ENCODE data around the gene PALMD. TPM values are rescaled to one million over a fixed set of nuclear protein-coding genes. Genes with fewer than 3 reads are reported as not detected.

The PALMD gene
- total RNA-seq, result 71.1 and 103 TPM in 2 replicates

DNA sequence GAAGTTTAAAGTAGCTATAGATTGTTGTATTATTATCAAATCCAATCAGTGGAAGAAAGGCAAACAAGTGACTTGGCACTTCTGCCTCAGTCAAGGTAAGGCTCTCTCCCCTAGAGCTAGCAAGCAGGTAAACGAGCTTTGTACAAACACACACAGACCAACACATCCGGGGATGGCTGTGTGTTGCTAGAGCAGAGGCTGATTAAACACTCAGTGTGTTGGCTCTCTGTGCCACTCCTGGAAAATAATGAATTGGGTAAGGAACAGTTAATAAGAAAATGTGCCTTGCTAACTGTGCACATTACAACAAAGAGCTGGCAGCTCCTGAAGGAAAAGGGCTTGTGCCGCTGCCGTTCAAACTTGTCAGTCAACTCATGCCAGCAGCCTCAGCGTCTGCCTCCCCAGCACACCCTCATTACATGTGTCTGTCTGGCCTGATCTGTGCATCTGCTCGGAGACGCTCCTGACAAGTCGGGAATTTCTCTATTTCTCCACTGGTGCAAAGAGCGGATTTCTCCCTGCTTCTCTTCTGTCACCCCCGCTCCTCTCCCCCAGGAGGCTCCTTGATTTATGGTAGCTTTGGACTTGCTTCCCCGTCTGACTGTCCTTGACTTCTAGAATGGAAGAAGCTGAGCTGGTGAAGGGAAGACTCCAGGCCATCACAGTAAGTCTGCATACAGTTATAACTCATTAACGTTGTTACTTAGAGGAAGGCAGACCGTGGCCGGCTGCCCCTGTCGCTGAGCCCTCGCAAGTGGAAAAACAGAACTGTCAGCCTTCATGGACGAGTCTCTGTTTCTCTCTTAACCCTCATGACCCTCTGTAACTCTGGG lies at the start of gene PALMD:
TSS of gene PALMD (plus strand) at position 415 of the 833 bp plus-strand sequence. CDS start at position 620, 205 bp downstream.
- DNase-seq (ENCODE audit: low read depth, low spot score), result peak; percentile 57

DNA sequence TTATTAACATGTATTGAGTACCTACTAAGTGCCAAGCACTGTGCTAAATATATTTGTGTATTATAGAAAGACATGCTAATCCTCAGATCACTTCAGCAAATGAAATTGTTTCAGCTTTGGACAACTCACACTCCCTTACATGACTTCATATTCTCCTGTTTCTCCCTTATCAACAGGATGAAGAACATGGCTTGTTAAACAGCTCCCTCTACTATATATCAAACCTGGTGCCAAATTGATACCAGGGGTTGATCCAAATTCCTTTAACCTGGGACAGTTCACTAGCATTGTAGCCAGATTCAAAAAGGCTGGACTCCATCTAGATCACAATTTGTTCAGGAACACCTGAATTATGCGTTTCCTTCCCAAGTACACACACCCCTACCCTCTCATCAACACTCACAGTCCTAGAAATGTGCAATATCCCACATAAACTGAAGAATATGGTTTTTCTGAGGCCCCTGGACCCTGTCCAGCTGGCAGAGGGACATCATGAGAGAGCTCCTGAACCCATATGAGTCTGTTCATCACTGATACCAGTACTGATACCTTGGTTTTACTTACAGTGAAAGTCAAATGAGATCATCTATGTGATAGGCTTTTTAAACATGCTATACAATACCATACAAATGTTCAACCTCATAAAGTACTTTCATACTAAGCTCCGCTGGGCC lies 47.0 kb upstream of the PALMD start:
- no peak for DNase-seq (ENCODE audit: low read depth, low spot score)

DNA sequence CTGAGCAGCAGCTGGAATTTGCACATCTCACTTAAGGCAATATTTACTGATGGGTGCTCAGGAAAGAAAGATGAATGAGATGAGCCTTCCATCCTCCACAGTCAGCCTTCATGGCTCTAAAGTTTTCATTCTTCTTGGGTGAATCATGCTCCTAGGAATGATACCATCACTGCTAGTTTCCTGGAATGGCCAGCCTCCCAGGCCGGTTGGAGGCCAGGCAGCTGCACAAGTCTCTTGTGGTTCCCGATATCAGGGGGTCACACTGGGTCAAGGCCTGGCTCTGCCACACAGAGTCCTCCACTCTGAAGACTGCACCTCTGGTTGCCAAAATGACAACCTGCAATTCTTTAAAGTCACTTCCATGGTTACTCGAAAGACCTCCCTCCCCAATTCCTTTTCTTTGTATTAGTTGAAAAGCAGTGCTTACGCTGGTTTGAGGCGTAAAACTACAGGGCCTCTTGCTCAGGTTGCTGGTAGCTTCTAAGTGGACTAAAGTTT lies 46.2 kb upstream of the PALMD start:
- peak; percentile 90 for DNase-seq (ENCODE audit: low read depth, low spot score)

- peak; percentile 72 for DNase-seq (ENCODE audit: low read depth, low spot score)
Measured at GRCh38 chr1:99600782-99601181, 45.1 kb upstream of the PALMD start.

DNA sequence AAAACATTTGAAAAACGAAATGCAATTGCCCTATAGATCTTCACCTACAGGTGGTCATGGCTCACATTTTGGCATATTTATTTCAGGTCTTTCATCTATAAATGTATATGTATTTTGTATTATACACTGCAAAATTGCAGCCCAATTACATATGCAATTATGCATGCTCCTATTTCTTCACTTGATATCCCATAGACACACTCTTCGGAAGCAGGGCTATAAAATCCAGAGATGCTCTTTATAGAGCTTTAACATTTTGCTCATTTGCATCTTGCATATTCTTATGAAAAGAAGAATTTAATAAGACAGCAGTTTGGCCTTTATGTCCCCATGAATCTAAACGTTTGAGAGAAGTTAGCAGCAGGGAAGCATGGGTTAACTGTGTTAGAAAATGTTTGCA lies 44.7 kb upstream of the PALMD start:
- no peak for DNase-seq (ENCODE audit: low read depth, low spot score)

DNA sequence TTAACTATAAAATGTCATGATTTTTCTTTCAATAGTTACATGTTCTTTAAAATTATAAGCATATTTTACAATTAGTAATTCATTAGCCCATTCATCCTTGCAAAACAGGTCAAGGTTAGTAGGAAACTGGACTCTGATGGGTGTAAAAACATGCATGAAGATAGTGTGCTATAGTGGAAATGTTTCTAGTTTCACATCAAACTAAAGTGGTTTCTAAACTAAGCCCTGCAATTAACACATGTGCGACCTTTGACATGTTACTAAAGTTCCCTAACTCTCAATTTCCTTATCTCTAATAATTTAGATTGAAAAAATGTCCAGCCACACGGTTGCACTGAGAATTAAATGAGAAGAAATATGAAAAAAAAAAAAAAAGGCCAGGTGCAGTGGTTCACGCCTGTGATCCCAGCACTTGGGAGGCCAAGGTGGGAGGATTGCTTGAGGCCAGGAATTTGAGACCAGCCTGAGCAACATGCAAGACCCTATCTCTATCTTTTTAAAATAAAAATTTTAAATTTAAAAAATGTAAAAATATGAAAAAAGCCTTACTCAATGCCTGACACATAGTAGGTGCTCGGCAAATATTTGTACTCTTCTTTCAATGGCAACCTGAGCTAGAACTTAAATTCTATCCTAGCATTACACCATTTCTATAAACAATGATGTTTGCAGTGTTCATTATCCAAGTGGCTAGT lies 44.1 kb upstream of the PALMD start:
- DNase-seq (ENCODE audit: low read depth, low spot score), result no peak

DNA sequence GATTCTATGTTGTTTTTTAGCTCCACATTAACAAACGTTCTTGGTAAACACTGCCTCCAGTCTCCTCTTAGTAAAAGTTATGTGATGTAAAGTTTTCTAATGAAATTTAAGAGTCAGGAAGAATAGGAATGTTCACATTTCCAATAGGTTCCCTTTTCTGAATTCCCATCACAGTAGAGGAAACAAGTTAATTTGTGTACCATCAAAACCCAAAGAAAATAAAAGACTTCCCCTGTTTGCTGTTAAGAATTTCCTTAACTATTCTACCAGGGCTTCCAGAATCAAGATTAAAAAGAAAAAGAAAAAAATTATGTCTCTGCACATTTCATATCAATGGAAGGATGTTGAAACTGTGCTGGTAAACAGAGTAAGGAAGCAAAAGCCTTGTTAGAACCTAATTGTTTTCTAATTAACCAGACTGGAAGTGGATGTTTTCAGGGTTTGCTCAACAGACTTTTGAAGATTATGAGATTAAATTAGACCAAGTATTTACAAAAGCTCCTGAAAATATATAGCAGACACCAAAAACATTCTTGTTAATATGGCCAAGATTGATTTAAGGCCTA lies 43.4 kb upstream of the PALMD start:
- peak; percentile 41 for DNase-seq (ENCODE audit: low read depth, low spot score)

DNA sequence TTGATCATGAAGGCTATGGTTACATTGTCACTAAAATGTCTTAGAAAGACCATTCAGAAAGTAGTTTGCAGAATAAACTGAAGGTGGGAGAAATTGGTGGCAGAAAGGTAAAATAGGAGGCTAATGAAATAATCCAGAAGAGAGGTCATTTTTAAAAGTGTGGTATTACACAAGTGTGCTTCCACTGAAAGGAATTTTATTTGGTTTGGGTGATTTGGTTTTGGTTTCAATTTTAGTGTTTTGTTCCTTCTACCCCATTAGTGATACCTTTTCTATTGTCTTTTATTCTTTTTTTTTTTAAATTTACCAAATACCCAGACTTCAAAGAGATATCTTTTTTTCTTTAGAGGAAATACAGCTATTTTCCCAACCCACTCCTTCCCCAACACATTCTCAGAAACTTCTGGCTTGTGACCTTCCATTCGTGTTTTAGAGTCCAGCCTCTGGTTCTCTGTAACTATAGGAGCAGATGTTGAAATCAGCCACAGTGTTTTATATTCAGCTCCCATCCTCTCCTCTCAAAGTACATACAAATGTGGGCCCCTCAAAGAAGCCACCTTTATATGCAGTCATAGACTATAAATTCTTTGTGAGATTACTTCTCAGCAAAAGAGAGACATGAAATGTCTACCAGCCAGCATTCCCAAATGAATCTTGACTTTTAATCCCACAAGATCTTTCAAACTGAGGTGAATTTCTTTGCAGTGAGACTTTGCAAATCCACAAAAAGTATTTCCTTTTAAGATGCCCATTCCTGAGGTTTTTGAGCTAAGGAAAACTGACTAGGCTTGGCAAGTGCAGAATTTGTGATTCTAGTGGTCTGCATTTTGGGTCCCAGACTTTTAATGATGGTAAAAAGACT lies 42.0 kb upstream of the PALMD start:
- DNase-seq (ENCODE audit: low read depth, low spot score), result no peak

DNA sequence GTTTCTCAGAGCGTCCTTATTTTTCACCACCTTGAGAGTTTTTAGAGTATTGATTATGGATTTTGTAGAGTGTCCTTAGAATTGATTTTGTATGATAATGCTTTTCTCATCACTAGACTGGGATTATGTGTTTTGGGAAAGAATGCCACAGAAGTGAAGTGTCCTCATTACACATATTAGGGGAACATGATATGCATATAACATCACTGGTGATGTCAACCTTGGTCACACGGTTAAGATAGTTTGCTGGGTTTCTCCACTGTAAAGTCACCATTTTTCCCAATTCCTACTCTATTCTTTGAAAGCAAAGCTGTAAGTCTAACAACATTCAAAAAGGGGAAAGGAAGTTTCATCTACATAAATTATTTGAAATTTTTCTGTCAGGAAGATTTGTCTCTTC lies 39.6 kb upstream of the PALMD start:
- no peak for DNase-seq (ENCODE audit: low read depth, low spot score)

DNA sequence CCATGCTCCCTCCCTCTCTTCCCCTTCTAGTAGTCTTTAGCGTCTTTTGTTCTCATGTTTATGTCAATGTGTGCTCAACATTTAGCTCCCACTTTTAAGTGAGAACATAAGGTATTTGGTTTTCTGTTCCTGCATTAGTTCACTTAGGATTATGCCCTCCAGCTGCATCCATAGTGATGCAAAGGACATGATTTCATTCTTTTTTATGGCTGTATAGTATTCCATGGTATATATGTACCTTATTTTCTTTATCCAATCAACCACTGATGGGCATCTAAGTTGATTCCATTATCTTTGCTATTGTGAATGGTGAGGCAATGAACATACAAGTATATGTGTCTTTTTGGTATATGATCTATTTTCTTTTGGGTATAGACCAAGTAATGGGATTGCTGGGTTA lies 38.3 kb upstream of the PALMD start:
- no peak for DNase-seq (ENCODE audit: low read depth, low spot score)

DNA sequence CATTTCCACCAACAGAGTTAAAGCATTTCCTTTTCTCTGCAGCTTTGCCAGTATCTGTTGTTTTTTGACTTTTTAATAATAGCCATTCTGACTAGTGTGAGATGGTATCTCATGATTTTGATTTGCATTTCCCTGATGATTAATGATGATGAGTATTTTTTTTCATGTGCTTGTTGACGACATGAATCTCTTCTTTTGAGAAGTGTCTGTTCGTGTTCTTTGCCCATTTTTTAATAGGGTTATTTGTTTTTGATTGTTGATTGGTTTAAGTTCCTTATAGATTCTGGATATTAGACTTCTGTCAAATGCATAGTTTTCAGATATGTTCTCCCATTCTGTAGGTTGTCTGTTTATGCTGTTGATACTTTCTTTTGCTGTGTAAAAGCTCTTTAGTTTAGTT lies 37.9 kb upstream of the PALMD start:
- no peak for DNase-seq (ENCODE audit: low read depth, low spot score)

DNA sequence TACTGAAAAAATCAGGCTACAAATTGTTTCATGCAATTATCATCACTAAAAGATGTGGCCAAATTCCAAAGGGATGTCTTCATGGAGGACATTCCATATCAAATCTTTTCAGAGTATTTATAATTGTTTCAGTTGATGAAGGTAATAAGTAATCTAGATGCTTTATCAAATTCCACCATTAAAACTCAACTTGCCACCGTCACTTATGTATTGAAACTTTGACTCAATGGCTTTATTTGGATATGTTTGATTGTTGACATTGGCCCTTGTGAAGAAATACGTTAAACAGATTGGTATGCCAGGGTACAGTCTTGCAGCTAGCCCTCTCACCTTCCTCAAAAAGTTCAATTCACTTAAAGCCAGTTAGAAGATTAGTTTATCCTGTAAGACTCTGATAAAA lies 32.2 kb upstream of the PALMD start:
- no peak for DNase-seq (ENCODE audit: low read depth, low spot score)

- no peak for DNase-seq (ENCODE audit: low read depth, low spot score)
Measured at GRCh38 chr1:99614728-99615127, 31.2 kb upstream of the PALMD start.

GRCh38 chr1:99619583-99619982 lies 26.3 kb upstream of the PALMD start:
- no peak for DNase-seq (ENCODE audit: low read depth, low spot score)

DNA sequence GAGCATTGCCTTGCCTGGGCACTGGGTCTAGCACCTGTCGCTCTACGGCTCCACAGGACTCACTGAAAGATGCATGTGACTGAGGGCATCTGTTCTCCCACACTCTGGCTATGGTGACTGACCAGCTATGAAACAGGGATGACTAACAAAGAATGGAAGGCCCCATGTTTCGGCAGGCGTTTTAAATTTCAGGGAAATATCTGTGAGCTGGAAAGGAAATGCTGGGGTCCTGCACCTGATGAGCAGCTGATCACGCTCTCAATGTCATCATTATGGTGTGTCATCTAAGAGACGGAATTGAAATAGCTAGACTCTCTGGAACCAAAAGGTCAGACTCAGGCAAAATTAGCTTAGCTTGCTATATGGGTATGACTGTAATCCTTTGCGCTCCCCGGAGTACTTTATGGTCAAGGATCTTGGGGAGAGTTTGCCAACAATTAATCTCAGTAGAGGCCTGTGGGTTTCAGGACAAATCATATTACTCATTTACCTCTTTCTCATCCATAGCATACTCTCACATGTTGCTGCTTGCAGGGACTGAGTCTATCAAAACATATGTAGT lies 24.5 kb upstream of the PALMD start:
- no peak for DNase-seq (ENCODE audit: low read depth, low spot score)

DNA sequence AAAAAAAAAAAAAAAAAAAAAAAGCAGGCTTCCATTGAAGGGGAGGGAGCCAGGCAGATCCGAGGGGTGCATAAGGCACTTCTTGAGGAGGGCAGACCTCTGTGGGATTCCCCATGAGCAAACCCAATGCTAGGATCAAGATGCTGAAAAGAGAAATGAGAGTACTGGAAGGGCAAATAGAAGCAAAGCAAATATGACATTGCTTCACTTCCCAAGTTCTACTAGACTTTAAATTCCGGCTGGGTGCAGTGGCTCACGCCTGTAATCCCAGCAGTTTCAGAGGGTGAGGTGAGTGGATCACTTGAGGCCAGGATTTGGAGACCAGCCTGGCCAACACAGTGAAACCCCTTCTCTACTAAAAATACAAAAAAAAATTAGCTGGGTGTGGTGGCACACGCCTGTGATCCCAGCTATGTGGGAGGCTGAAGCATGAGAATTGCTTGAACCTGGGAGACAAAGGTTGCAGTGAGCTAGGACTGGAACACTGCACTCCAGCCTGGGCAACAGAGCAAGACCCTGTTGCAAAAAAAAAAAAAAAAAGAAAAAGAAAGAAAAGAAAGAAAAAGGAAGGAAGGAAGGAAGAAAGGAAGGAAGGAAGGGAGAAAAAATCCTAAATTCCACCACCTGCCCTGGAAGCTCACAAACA lies 23.1 kb upstream of the PALMD start:
- no peak for DNase-seq (ENCODE audit: low read depth, low spot score)

- DNase-seq (ENCODE audit: low read depth, low spot score), result no peak
Measured at GRCh38 chr1:99623554-99623953, 22.4 kb upstream of the PALMD start.

DNA sequence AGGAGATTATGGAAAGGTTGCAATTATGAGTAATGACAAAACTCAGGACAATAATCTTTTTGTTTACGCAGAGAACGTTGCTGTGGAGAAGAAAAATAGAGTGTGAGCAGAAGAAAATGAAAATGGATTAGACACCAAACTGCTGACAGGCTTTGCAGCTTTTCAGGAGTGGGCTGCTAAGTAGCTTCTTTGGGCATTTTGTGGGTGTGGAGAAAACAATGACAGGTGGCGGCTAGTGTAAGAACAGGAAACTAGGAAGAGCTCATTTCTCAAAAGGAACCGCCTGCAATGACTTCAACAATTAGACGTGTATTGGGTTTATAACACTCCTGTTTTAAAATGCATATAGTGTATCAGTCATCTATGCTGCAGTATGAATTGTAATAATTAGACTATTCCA lies 18.3 kb upstream of the PALMD start:
- DNase-seq (ENCODE audit: low read depth, low spot score), result no peak

DNA sequence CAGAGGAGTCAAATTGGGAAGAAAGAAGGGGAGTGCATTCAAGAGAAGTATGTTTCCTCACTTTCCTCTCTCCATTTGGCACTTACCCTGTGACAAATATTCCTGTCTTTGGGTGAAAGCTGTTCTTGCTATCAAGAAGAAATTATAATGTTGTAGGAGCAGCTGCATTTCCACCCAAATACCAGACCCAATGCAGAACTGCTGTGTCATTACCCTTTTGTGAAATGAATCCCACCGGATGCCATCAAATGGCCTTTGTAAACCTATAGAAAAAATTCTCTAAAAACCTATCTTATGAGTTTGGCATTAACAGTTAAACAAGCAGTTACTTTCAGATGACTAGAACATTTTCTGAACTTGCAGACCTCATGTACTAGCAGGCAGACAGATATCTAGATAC lies 16.7 kb upstream of the PALMD start:
- DNase-seq (ENCODE audit: low read depth, low spot score), result no peak
